Posterior cingulate gyrus (tissue), 11 donors: ENCODE data around the gene ZNFX1.

Source experiments
- DNase-seq, 10 donors: peaks; one replicate each; pipeline versions ENCODE4 v3.0.0 to v3.0.0-alpha.2; 2020 to 2021; ENCODE audit warnings: mixed read lengths in 3 of 10
- intact Hi-C: fragments of 100-400 bp; cut with DNase I; formaldehyde crosslinking; loops from one replicate; pipeline ENCODE4 v1.15.1; 2023

Gene ZNFX1

GRCh38 chr20:49281059-49281912 is 3.4 kb upstream of the ZNFX1 start:
- intact Hi-C loops, result no loop called here
- no peak for DNase-seq

DNA sequence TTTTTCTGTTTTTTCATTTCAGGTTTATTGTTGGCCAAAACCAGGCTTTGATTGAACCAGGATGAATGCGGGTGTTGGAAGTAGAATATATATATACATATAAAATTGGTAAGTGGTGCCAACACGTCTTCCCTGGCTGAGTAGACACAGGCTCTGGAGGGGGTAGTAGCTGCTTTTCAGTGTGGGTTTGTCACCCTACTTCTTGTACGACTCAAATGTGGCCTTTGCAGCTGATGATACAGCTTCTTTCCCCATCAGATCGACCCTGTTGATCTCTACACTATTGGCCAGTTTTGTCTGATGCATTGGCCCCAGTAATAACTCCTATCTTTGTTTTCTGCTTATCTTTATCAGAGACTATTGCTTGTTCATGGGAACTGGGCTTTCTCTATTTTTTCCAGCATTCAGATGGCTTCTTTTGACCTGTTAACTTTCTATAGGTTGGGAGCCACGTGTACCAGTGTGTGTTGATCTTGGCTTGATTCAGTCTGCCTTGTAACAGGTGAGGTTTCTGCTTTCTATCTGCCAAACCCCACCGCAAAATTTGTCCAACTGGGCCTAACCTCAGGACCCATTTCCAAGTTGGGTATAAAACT is 2.7 kb upstream of the ZNFX1 start:
- no peak for DNase-seq
- intact Hi-C loops, result no loop called here

- DNase-seq, result no peak
- intact Hi-C loops, result loop anchor here (2.0 kb wide), 1 partner anchor 61 kb away; the partner anchor contains the start of gene DDX27
These were observed 2.0 kb upstream of the ZNFX1 start for GRCh38 chr20:49279677-49280462.

DNA sequence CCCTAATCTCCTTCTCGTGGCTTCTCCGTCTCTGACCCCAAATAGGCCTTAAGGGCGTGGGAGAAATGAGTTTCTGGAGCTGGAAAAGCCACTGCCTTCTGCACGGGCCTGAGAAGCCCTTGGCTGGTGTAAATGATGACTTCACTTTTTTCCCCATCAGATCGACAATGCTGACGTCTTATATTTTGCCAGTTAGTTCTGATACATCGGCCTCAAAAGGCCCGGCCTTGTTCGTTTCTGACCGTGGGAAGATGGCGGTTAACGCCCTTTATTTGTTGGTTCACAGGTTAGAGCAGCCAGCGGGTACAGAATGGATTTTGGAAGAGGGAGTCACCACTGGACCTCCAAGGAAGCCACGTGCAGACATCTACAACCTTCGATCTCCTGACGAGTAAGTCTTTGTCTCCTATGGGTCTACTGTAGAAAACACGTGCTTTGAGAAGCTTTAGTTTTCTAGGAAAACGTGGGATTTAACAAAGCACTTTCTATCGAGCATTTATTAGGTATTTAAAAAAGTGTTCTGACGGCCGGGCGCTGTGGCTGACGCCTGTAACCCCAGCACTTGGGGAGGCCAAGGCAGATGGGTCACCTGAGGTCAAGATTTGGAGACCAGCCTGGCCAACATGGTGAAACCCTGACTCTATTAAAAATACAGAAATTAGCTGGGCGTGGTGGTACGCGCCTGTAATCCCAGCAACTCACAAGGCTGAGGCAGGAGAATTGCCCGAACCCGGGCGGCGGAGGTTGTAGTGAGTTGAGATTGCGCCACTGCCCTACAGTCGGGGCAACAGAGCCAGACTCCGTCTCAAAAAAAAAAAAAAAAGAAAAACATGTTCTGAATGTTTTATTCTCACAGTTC is 1.2 kb upstream of the ZNFX1 start:
- DNase-seq, result no peak
- intact Hi-C loops, result loop anchor here (1.0 to 2.0 kb wide), 2 partner anchors 60 to 91 kb away; partner anchors contain the start of genes DDX27 and STAU1

DNA sequence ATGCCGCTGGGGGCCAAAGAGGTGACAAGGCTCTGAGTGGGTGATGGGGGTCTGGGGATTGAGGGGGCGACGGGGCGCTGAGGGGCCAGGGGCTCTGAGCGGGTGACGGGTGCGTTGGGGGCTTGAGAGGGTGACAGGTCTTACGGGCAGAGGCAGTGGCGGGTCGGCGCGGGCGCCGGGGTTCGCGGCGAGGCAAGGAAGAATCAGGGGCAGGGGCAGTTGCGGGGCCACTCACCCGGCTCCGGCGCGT is 146 bp downstream of the ZNFX1 start:
- DNase-seq, result peak in 1 of 10 donors; percentile 67
- intact Hi-C loops, result loop anchor here (1.0 to 2.0 kb wide), 2 partner anchors 59 to 89 kb away; partner anchors contain the start of genes DDX27 and STAU1

GRCh38 chr20:49276961-49277785 is 684 bp downstream of the ZNFX1 start:
- peak in 5 of 10 donors; percentile 9 to 81 (median 11) for DNase-seq
- intact Hi-C loops, result no loop called here

DNA sequence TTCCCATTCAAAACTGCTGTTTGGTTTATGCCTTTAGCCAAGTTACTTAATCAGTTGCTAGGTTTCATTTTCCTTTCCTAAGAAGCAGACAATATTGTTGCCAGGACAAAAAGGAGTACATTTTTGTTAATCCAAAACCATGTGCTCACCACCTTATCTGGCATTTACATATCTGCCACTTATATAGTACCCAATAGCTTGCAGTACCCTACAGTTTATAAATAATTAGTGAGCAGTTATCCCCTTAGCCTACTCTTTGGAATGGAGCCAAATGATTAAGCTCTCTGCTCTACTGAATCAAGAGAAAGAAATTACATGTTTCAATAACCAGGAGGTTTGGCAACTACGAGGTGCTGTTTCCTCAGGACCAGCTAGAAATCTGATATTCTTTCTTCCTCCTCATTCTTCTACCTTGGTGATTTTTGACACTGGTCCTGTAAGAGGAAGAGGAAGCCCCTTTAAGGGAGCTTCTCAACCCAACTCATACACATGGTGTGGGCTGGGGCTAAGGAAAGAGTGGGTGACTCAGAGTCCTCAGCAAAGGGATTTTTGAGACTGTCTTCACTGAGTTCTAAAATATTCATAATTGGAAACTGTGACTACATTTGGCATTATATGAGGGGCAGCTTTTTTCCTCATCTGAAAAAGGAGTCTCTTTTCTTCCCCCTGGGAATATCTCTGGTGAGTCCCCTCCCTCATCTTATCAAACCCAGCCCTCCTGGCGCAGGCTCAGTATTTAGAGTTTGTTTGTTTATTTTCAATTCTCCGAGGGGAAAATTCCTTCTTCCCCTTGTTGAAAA is 1.5 kb downstream of the ZNFX1 start:
- no peak for DNase-seq
- intact Hi-C loops, result no loop called here

DNA sequence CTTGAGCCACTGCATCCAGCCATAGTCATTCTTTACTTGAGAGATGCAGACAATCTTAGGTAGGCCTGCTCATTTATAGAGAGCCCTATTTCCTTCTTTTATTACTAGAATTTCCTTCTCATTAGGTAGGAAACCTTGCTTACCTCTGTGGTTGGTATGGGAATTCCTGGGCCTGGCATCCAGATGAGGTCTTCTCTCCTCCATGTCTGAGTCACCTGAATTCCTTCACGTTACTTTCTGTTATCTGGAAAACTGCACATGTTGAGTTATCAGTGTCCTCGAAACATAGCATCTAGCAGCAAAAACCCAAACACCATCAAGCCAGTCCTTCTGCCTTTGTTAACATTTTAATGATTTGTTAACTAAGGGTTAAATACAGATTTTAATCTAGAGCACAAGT is 2.2 kb downstream of the ZNFX1 start:
- DNase-seq, result no peak
- intact Hi-C loops, result no loop called here

GRCh38 chr20:49275216-49275615 is 2.6 kb downstream of the ZNFX1 start:
- no peak for DNase-seq
- intact Hi-C loops, result no loop called here

DNA sequence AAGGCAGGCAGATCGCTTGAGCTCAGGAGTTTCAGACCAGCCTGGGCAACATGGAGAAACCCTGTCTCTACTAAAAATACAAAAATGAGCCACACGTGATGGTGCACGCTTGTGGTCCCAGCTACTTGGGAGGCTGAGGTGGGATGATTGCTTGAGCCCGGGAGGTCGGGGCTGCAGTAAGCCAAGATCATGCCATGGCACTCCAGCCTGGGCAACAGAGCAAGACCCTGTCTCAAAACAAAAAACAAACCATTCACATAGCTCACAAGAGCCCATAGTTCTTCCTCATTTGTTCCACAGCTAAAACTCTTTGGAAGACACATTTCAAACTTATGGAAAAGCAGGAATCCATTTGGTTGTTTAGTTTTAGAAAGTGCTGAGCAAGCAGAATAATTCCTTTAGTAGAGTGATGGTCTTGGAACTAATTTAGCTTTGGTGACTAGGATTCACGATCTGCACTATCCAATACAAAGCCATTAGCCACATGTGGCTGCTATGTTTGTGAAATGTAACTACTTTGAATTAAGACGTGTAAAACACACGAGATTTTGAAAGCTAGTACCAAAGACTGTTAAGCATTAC is 4.1 kb downstream of the ZNFX1 start:
- intact Hi-C loops, result no loop called here
- DNase-seq, result no peak

DNA sequence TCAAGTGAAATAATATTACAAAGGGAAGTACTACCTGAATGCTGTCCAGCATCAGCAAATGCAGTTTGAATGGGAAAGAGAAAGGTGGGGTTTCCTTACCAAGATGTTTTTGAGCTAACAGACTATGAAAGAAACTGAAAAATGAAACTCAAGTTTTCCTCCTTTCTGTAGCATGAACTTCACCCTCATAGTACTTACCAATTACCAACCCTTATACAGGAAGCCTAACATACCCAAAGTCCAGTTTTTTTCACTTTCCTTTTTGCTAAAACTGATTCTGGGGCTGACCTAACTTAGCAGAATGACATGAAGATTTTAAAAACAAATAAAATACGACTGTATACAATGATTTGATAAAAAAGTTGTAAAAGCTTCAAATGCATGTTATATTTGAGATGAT is 5.2 kb downstream of the ZNFX1 start:
- no peak for DNase-seq
- intact Hi-C loops, result no loop called here

- DNase-seq, result no peak
- intact Hi-C loops, result no loop called here
These were observed 7.1 kb downstream of the ZNFX1 start for GRCh38 chr20:49270736-49271135.

DNA sequence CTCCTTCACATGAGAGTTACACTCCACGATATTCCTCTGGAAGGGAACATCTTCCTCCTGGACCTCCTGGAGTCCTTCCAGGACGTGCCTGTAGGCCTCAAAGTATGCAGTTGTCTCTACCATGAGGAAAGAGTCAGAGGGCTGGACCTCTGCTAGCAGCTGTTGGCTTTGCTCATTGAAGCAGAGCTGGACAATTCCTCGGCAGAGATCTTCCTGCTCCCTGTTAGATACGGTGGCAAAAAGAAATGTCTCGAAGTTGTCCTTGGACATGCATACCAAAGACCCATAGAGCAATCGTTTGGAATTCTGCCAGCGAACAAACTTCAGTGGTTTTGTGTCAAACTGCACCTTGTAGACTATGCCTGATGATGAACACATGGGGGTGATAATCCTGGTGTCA is 7.7 kb downstream of the ZNFX1 start:
- intact Hi-C loops, result no loop called here
- DNase-seq, result no peak

DNA sequence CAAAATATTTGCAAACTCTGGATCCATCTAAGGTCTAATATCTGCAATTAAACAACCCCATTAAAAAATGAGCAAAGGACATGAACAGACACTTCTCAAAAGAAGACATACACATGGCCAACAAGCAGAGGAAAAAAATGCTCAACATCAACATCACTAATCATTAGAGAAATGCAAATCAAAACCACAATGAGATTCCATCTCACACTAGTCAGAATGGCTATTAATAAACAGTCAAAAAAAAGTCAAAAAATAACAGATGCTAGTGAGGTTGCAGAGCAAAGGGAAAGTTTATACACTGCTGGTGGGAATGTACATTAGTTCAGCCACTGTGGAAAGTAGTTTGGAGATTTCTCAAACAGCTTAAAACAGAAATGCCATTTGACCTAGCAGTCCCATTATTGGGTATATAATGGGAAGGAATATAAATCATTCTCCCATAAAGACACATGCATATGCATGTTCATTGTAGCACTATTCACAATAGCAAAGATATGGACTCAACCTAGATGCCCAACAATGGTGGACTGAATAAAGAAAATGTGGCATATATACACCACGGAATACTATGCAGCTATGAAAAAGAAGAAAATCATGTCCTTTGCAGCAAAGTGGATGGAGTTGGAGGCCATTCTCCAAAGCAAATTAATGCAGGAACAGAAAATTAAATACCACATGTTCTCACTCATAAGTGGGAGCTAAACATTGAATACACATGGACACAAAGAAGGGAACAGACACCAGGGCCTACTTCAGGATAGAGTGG is 9.1 kb downstream of the ZNFX1 start:
- DNase-seq, result no peak
- intact Hi-C loops, result no loop called here

DNA sequence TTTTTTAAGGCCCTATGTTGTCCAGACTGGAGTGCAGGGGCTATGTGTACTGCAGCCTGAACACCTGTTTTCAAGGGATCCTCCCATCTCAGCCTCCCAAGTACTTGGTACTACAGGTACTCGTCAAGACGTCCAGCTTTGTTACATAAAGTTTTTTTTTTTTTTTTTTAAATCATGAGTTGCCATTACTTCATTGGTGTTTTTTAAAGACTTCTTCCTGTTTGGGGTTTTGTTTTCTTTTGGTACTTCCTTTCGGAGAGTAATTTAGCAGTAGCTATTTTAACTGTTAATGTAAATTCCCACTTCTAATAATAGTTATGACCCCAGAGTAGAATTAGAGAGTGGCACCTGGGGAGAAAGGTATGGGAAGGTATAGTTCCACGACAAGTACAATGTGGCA is 10.5 kb downstream of the ZNFX1 start:
- intact Hi-C loops, result no loop called here
- DNase-seq, result no peak

GRCh38 chr20:49262444-49262843 is 15.4 kb downstream of the ZNFX1 start:
- intact Hi-C loops, result no loop called here

GRCh38 chr20:49261173-49261572 is 16.7 kb downstream of the ZNFX1 start:
- no peak for DNase-seq
- intact Hi-C loops, result no loop called here

More at GRCh38 chr20:49262444-49262843, 15.4 kb downstream of the ZNFX1 start:
- DNase-seq, result no peak

- no peak for DNase-seq
- intact Hi-C loops, result no loop called here
These were observed 17.6 kb downstream of the ZNFX1 start for GRCh38 chr20:49260218-49260617.
